ENCODE data around the gene YPEL2. TPM values are rescaled to one million over a fixed set of nuclear protein-coding genes. Genes with fewer than 3 reads are reported as not detected.
A peak's percentile ranks its signal among the peaks of the same experiment; 100 is the strongest.
"Not testable (repeated sequence)": the region's sequence is repeated elsewhere in the genome, so short reads cannot be mapped to it uniquely, and the experiment has no call there.

YPEL2 gene
- total RNA-seq, 2 experiments from 2014 or later, result 24.0 to 25.3 TPM

GRCh38 chr17:59400858-59401257 lies 69.4 kb downstream of the YPEL2 start:
- ATAC-seq (ENCODE audit: low read depth) (no peak), DNase-seq (no peak)
- no peak overlapping the region for H3K4me3 Mint-ChIP-seq
- H3K27me3 Mint-ChIP-seq, result no peaks in the 10 kb centered on the region
- H3K4me1 Mint-ChIP-seq, result peaks cover 6% of the 10 kb centered on the region
- H3K27ac Mint-ChIP-seq, result no peak overlapping the region
- POLR2A ChIA-PET, result no interaction called here
- H3K36me3 Mint-ChIP-seq, result peaks cover 39% of the 10 kb centered on the region
- H3K9me3 Mint-ChIP-seq, result no peaks in the 10 kb centered on the region

- no peak overlapping the region for H3K4me3 Mint-ChIP-seq
- H3K36me3 Mint-ChIP-seq, result peaks cover 37% of the 10 kb centered on the region
- ATAC-seq (ENCODE audit: low read depth), result no peak
- H3K9me3 Mint-ChIP-seq, result no peaks in the 10 kb centered on the region
- DNase-seq, result no peak
- H3K27ac Mint-ChIP-seq, result no peak overlapping the region
- H3K4me1 Mint-ChIP-seq, result peaks cover 6% of the 10 kb centered on the region
- POLR2A ChIA-PET, result no interaction called here
- no peaks in the 10 kb centered on the region for H3K27me3 Mint-ChIP-seq
These were observed 69.8 kb downstream of the YPEL2 start for GRCh38 chr17:59401274-59401673.

DNA sequence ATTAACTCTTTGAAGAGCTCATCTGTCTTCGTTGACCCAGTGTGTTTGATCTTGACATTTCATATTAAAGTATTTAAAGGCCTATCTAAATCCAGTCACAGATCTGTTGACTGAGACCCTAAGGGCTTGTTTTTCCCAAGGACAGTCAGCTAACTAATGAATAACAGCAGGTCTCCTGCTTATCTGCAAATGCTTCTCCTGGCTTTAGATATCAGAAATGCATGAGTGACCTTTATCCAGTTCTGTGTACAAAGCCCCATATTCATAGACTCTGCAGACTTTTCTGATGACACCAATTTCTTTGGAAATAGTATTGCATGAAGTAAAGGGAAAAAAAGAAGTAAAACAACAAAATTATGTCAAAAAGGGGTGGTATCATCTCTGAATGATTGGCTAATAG lies 70.3 kb downstream of the YPEL2 start:
- Mint-ChIP-seq H3K4me3 (no peak overlapping the region), H3K27ac (no peak overlapping the region)

DNA sequence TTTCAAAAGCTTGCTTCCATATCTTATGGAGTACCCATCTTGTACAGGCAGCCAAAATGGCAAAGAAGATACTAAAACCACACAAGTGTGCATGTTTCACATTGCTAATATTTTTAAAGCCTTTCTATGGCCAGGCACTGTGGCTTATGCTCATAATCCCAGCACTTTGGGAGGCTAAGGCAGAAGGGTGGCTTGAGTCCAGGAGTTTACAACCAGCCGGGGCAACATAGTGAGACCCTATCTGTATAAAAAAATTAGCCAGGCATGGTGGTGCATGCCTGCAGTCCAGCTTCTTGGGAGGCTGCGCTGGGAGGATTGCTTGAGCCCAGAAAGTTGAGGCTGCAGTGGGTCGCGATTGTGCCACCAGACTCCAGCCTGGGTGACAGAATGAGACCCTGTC lies 71.3 kb downstream of the YPEL2 start:
- Mint-ChIP-seq H3K9me3 (no peaks in the 10 kb centered on the region), H3K36me3 (peaks cover 30% of the 10 kb centered on the region)
- no peak for ATAC-seq (ENCODE audit: low read depth)

More for the DNA sequence above, 70.3 kb downstream of the YPEL2 start:
- peaks cover 36% of the 10 kb centered on the region for H3K36me3 Mint-ChIP-seq
- no peaks in the 10 kb centered on the region for H3K27me3 Mint-ChIP-seq
- DNase-seq (no peak), ATAC-seq (ENCODE audit: low read depth) (no peak)
- H3K9me3 Mint-ChIP-seq, result no peaks in the 10 kb centered on the region
- POLR2A ChIA-PET, result no interaction called here
- peaks cover 6% of the 10 kb centered on the region for H3K4me1 Mint-ChIP-seq

DNA sequence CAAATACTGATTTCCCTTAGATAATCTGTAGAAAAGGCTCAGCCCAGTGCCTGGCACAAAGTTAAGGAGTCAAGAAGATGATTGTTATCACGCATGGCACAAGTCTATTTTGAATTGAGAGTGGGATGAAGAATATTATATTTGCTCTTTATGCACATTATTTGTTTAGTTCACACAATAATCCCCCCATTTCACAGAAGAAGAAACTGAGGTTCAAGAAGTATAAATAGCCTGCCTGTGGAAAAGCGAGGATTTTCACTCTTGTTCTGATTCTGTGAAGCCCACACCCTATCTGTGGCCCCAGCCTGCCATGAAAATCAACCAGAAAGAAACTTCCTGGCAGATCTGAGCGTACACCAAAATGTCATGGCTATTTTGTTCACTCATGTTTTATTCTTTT lies 73.0 kb downstream of the YPEL2 start:
- no peaks in the 10 kb centered on the region for H3K27me3 Mint-ChIP-seq
- DNase-seq, result no peak
- H3K4me3 Mint-ChIP-seq, result no peak overlapping the region
- peaks cover 19% of the 10 kb centered on the region for H3K36me3 Mint-ChIP-seq
- peak overlapping the region; percentile 45 for H3K27ac Mint-ChIP-seq
- peaks cover 5% of the 10 kb centered on the region for H3K4me1 Mint-ChIP-seq
- ATAC-seq (ENCODE audit: low read depth), result no peak
- POLR2A ChIA-PET, result no interaction called here
- peaks cover 2% of the 10 kb centered on the region for H3K9me3 Mint-ChIP-seq

More for the DNA sequence above, 71.3 kb downstream of the YPEL2 start:
- peaks cover 6% of the 10 kb centered on the region for H3K4me1 Mint-ChIP-seq
- no peaks in the 10 kb centered on the region for H3K27me3 Mint-ChIP-seq
- no peak for DNase-seq
- no peak overlapping the region for H3K27ac Mint-ChIP-seq
- no peak overlapping the region for H3K4me3 Mint-ChIP-seq
- POLR2A ChIA-PET, result no interaction called here

DNA sequence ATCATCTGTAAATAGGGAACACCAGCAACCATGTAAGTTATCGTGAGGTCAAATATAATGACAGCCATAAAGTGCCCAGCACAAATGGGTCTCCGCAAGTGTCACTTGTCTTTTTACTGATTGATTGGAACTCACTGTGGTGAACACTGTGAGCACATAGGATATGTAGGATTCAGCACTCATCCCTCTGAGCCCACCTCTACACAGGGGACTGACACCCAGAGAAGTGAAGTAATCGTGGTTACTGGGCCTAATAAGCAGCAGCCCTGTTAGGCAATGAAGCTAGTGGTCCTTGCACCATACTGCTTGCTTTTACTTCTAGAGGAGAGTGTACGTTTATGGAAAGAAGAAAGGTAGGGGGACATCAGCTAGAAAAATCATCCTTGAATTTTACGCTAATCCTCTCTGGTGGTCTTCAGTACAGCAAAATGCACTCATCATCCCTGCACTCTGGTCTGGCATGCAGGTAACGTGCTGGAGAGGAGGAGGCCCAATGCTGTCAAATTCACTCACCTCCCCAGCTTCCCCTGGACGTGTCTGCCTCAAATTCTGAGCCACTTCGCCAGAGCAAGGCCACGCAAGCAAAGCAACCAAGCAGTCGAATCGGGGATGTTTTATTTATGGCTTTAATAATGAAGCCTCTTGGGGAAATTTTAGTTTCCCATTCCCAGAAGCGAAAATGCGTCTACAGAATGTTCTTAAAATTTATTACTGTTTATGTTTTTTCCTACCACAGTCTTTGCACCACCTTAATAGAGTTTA lies 74.7 kb downstream of the YPEL2 start:
- H3K4me1 Mint-ChIP-seq, result peaks cover 5% of the 10 kb centered on the region
- H3K27me3 Mint-ChIP-seq, result no peaks in the 10 kb centered on the region
- H3K9me3 Mint-ChIP-seq, result peaks cover 7% of the 10 kb centered on the region
- DNase-seq (no peak), ATAC-seq (ENCODE audit: low read depth) (no peak)
- H3K27ac Mint-ChIP-seq, result no peak overlapping the region
- POLR2A ChIA-PET, result interaction anchor here (1.1 kb wide), 1 partner anchor 40 kb away, joined by 3 read pairs; no protein-coding TSS in a partner anchor
- peaks cover 22% of the 10 kb centered on the region for H3K36me3 Mint-ChIP-seq
- no peak overlapping the region for H3K4me3 Mint-ChIP-seq

GRCh38 chr17:59406808-59407381 lies 75.4 kb downstream of the YPEL2 start:
- no peak for ATAC-seq (ENCODE audit: low read depth)
- Mint-ChIP-seq H3K36me3 (peaks cover 25% of the 10 kb centered on the region), H3K9me3 (peaks cover 8% of the 10 kb centered on the region), H3K27ac (no peak overlapping the region), H3K4me1 (peaks cover 8% of the 10 kb centered on the region), H3K4me3 (no peak overlapping the region), H3K27me3 (no peaks in the 10 kb centered on the region)
- DNase-seq, result no peak
- POLR2A ChIA-PET, result no interaction called here

DNA sequence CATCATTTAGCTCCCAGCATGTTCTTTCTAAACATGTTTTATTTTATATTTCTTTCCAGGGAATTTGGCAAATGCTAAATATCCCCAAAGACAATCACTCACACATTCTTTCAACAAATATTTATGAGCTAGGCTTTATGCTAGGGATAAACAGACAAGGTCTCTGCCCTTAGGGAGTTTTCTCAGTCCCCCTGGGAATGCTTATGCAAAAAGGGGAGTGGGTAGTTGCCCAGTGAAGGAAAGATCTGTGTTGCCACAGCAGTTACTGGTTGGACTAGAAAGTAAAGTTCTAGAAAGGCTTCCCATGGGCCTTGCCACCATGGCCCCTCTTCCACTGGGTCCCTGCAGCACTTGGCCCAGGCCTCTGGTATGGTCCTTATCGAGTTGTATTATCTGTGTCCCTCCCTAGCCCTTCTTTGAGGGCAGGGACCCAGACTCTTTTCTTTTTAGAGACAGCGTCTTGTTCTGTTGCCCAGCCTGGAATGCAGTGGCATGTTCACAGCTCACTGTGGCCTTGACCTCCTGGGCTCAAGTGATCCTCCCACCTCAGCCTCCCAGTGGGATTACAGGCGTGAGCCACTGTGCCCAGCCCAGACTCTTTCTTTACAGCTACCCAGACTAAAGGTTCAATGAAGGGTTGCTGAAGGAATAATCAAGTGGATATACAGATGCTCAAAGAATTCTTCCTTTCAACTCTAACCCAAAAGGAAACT lies 78.0 kb downstream of the YPEL2 start:
- peak overlapping the region; percentile 19 for H3K27ac Mint-ChIP-seq
- peaks cover 8% of the 10 kb centered on the region for H3K9me3 Mint-ChIP-seq
- ATAC-seq (ENCODE audit: low read depth) (no peak), DNase-seq (no peak)
- POLR2A ChIA-PET, result no interaction called here
- peaks cover 15% of the 10 kb centered on the region for H3K36me3 Mint-ChIP-seq
- H3K4me1 Mint-ChIP-seq, result peaks cover 25% of the 10 kb centered on the region
- H3K4me3 Mint-ChIP-seq, result no peak overlapping the region
- H3K27me3 Mint-ChIP-seq, result no peaks in the 10 kb centered on the region

- H3K9me3 Mint-ChIP-seq, result peaks cover 8% of the 10 kb centered on the region
- POLR2A ChIA-PET, result no interaction called here
- DNase-seq (no peak), ATAC-seq (ENCODE audit: low read depth) (no peak)
- peaks cover 15% of the 10 kb centered on the region for H3K36me3 Mint-ChIP-seq
- no peak overlapping the region for H3K27ac Mint-ChIP-seq
- no peaks in the 10 kb centered on the region for H3K27me3 Mint-ChIP-seq
- no peak overlapping the region for H3K4me3 Mint-ChIP-seq
- peaks cover 29% of the 10 kb centered on the region for H3K4me1 Mint-ChIP-seq
These were observed 78.6 kb downstream of the YPEL2 start for GRCh38 chr17:59410049-59410437.

DNA sequence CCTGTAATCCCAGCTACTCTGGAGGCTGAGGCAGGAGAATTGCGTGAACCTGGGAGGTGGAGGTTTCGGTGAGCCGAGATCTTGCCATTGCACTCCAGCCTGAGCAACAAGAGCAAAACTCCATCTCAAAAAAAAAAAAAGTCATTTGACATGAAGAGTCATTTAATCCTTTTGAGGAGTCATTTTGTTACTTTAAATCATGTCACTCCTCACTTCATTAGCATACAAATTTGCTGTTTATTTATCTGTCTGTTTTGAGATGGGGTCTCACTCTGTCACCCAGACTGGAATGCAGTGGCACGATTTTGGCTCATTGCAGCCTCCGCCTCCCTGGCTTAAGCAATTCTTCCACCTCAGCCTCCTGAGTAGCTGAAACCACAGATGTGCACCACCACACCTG lies 81.0 kb downstream of the YPEL2 start:
- not testable (repeated sequence) for H3K27me3 Mint-ChIP-seq; H3K9me3 Mint-ChIP-seq; DNase-seq; ATAC-seq (ENCODE audit: low read depth)
- peaks cover 52% of the 10 kb centered on the region for H3K4me1 Mint-ChIP-seq
- H3K36me3 Mint-ChIP-seq, result peaks cover 15% of the 10 kb centered on the region
- peak overlapping the region; percentile 71 for H3K4me3 Mint-ChIP-seq
- peak overlapping the region; percentile 87 for H3K27ac Mint-ChIP-seq
- POLR2A ChIA-PET, result interaction anchor here (0.7 to 2.4 kb wide), 4 partner anchors 43 to 83 kb away, joined by 3 to 11 read pairs (median 4); no protein-coding TSS in a partner anchor

DNA sequence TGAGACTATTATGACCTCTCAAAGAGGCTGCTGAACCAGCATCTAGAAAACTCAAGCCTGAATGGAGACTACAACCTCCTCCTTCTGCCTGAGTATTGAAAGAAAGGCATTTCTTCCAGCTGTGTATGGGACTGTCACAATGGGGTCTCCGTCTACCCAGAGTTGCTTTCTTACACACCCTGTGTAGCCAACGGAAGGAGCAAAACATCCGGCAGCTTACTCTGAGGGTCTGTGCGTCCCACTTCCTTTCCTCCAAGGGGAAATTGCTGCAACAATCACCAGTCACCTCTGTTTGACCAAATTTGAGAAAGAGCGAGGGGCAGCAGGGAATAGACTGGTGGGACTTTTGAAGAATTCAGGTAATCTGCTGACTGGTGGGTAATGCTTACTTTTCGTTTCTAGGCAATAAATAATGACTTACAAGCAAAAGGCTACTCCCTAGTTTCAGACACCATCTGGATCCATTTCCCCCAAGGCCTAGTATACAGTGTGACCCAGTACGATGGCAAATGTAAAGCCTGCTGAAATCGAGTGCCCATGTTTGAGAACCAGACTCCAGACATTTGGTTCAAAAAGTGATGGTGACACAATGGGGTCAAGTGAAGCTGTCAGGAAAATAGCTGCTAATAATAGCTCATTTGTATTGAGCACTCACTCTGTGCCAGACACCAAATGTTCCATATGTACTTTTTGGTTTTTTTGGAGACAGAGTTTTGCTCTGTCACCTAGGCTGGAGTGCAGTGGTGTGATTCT lies 81.7 kb downstream of the YPEL2 start:
- peak overlapping the region; percentile 87 for H3K27ac Mint-ChIP-seq
- DNase-seq (no peak), ATAC-seq (ENCODE audit: low read depth) (peak; percentile 34)
- peaks cover 15% of the 10 kb centered on the region for H3K36me3 Mint-ChIP-seq
- H3K4me1 Mint-ChIP-seq, result peaks cover 53% of the 10 kb centered on the region
- H3K27me3 Mint-ChIP-seq, result no peaks in the 10 kb centered on the region
- H3K9me3 Mint-ChIP-seq, result peaks cover 8% of the 10 kb centered on the region
- H3K4me3 Mint-ChIP-seq, result peak overlapping the region; percentile 71
- POLR2A ChIA-PET, result interaction anchor here (0.6 to 2.4 kb wide), 5 partner anchors 31 to 83 kb away, joined by 3 to 11 read pairs (median 5); no protein-coding TSS in a partner anchor

GRCh38 chr17:59415397-59415796 lies 83.9 kb downstream of the YPEL2 start:
- H3K4me3 Mint-ChIP-seq, result peak overlapping the region; percentile 69
- POLR2A ChIA-PET, result interaction anchor here (0.6 to 2.0 kb wide), 9 partner anchors 10 to 104 kb away, joined by 3 to 19 read pairs (median 4); no protein-coding TSS in a partner anchor
- H3K27me3 Mint-ChIP-seq, result no peaks in the 10 kb centered on the region
- peaks cover 62% of the 10 kb centered on the region for H3K4me1 Mint-ChIP-seq
- peaks cover 7% of the 10 kb centered on the region for H3K36me3 Mint-ChIP-seq
- H3K9me3 Mint-ChIP-seq, result peaks cover 2% of the 10 kb centered on the region
- H3K27ac Mint-ChIP-seq, result peak overlapping the region; percentile 92
- DNase-seq, result no peak
- ATAC-seq (ENCODE audit: low read depth), result no peak

DNA sequence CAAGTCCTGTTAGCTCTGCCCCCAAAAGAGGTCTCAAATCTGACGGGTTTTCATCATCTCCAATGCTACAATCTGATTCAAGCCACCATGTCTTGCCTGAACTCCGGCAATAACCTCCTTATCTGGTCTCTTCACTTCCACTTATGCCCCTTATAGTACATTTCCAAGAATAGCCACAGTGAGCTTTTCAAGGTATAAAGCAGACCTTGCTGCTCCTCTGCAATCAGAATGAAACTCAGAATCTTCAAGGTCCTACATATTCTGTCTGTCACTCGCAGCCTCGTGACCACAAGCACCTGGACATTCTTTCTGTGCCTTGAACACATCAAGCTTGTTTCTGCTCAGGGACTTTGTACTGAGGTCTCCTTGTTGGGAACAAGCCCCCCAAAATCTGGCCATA lies 84.7 kb downstream of the YPEL2 start:
- Mint-ChIP-seq H3K27me3 (no peaks in the 10 kb centered on the region), H3K9me3 (peaks cover under 1% of the 10 kb centered on the region), H3K4me3 (peak overlapping the region; percentile 69), H3K36me3 (peaks cover 2% of the 10 kb centered on the region), H3K27ac (peak overlapping the region; percentile 92), H3K4me1 (peaks cover 61% of the 10 kb centered on the region)
- ATAC-seq (ENCODE audit: low read depth) (peak; percentile 94), DNase-seq (no peak)
- POLR2A ChIA-PET, result interaction anchor here (0.9 to 2.0 kb wide), 10 partner anchors 9 to 105 kb away, joined by 3 to 19 read pairs (median 4); no protein-coding TSS in a partner anchor

Measured in activated naive CD8-positive, alpha-beta T cell treated with anti-CD3 and anti-CD28 coated beads, Interleukin-2, amount 10 ng/mL, durations not matched to agents 7 days and 5 days (primary cell).